DMS79 treated with DMSO at 0.1 percent for 48 hours (cell line): ENCODE measurements around the gene TMEM87A.
"Not testable (repeated sequence)": the region's sequence is repeated elsewhere in the genome, so short reads cannot be mapped to it uniquely, and the experiment has no call there.

Source experiments
- DNase-seq: peaks from one replicate; lab custom pipeline; 2025; lab: John Stamatoyannopoulos, UW

TMEM87A gene

GRCh38 chr15:42272939-42273899 lies at the start of gene TMEM87A, which contains the start of gene GANC:
Gene TMEM87A (minus strand): TSS chr15:42273433. CDS start chr15:42273398, 35 bp downstream.
Gene GANC (plus strand): TSS chr15:42273201. CDS start chr15:42274482, 1,281 bp downstream.
- DNase-seq: peak; percentile 86

- DNase-seq: no peak
Observed at GRCh38 chr15:42319206-42319605, 46.0 kb upstream of the TMEM87A start.

- not testable (repeated sequence) for DNase-seq
Observed at GRCh38 chr15:42316282-42316805, 43.1 kb upstream of the TMEM87A start.

GRCh38 chr15:42315521-42315920 lies 42.3 kb upstream of the TMEM87A start:
- no peak for DNase-seq

- DNase-seq: no peak
Observed at GRCh38 chr15:42314818-42315217, 41.6 kb upstream of the TMEM87A start.

- no peak for DNase-seq
Observed at GRCh38 chr15:42313463-42313862, 40.2 kb upstream of the TMEM87A start.

- DNase-seq: no peak
Observed at GRCh38 chr15:42306681-42307080, 33.4 kb upstream of the TMEM87A start.

- DNase-seq: not testable (repeated sequence)
Observed at GRCh38 chr15:42301004-42301403, 27.8 kb upstream of the TMEM87A start.

GRCh38 chr15:42289166-42289565 lies 15.9 kb upstream of the TMEM87A start:
- no peak for DNase-seq

- DNase-seq: no peak
Observed at GRCh38 chr15:42287931-42288330, 14.7 kb upstream of the TMEM87A start.

- no peak for DNase-seq
Observed at GRCh38 chr15:42286445-42287029, 13.3 kb upstream of the TMEM87A start.

- DNase-seq: no peak
Observed at GRCh38 chr15:42285034-42285433, 11.8 kb upstream of the TMEM87A start.

GRCh38 chr15:42284551-42284950 lies 11.3 kb upstream of the TMEM87A start:
- no peak for DNase-seq

GRCh38 chr15:42283671-42284070 lies 10.4 kb upstream of the TMEM87A start:
- DNase-seq: no peak

GRCh38 chr15:42282926-42283325 lies 9.7 kb upstream of the TMEM87A start:
- DNase-seq: no peak

- DNase-seq: no peak
Observed at GRCh38 chr15:42282344-42282743, 9.1 kb upstream of the TMEM87A start.

- no peak for DNase-seq
Observed at GRCh38 chr15:42279234-42279723, 6.0 kb upstream of the TMEM87A start.

- DNase-seq: no peak
Observed at GRCh38 chr15:42276762-42277161, 3.5 kb upstream of the TMEM87A start.

- DNase-seq: no peak
Observed at GRCh38 chr15:42275780-42276391, 2.7 kb upstream of the TMEM87A start.

- DNase-seq: no peak
Observed at GRCh38 chr15:42274702-42274989, 1.4 kb upstream of the TMEM87A start.

- DNase-seq: peak; percentile 46
Observed at GRCh38 chr15:42273900-42274701, 868 bp upstream of the TMEM87A start.

- DNase-seq: no peak
Observed at GRCh38 chr15:42270996-42271395, 2.2 kb downstream of the TMEM87A start.
